H9 (cell line): ENCODE data around the gene GRAMD1B. TPM values are rescaled to one million over a fixed set of nuclear protein-coding genes. Genes with fewer than 3 reads are reported as not detected.

Experiments used
- DNase-seq: peaks from one replicate; pipeline ENCODE4 v3.0.0-alpha.2; 2017
- H2AFZ ChIP-seq: one replicate; pipeline ENCODE4 v1.6.1; 2013; ENCODE audit warnings: mild to moderate bottlenecking, low read length, control low read depth, moderate library complexity
- H2AK5ac ChIP-seq: 2 replicates; pipeline ENCODE4 v1.6.1; 2013; ENCODE audit warnings: low read length, control low read depth, mixed read lengths; ENCODE audit not compliant: insufficient read length
- H2BK120ac ChIP-seq: one replicate; pipeline ENCODE4 v1.6.1; 2013; ENCODE audit warnings: low read depth, mild to moderate bottlenecking, low read length, control low read depth, inconsistent platforms; ENCODE audit not compliant: poor library complexity, severe bottlenecking
- H2BK12ac ChIP-seq: 2 replicates; pipeline ENCODE4 v1.6.1; 2013; ENCODE audit warnings: low read length, control low read depth, mixed read lengths, low read depth; ENCODE audit not compliant: insufficient read length
- H2BK15ac ChIP-seq: 2 replicates; pipeline ENCODE4 v1.6.1; 2013; ENCODE audit warnings: low read depth, low read length, control low read depth
- H2BK20ac ChIP-seq: one replicate; pipeline ENCODE4 v1.6.1; 2013; ENCODE audit warnings: low read depth, mild to moderate bottlenecking, low read length, control low read depth, inconsistent platforms; ENCODE audit not compliant: poor library complexity, severe bottlenecking
- H2BK5ac ChIP-seq: 2 replicates; pipeline ENCODE4 v1.6.1; 2013; ENCODE audit warnings: low read length, control low read depth, mixed read lengths; ENCODE audit not compliant: insufficient read length
- H3K14ac ChIP-seq: 2 replicates; pipeline ENCODE4 v1.6.1; 2013; ENCODE audit warnings: low read length, control low read depth; ENCODE audit not compliant: insufficient read depth
- H3K18ac ChIP-seq: 2 replicates; pipeline ENCODE4 v1.6.1; 2013; ENCODE audit warnings: low read depth, mild to moderate bottlenecking, mixed read lengths, low read length, control low read depth; ENCODE audit not compliant: insufficient read length
- H3K23ac ChIP-seq: 2 replicates; pipeline ENCODE4 v1.6.1; 2013; ENCODE audit warnings: low read length, control low read depth, mixed read lengths, low read depth; ENCODE audit not compliant: insufficient read length
- H3K23me2 ChIP-seq: 2 replicates; pipeline ENCODE4 v1.6.1; 2013; ENCODE audit warnings: low read depth, mild to moderate bottlenecking, mixed read lengths, low read length, control low read depth; ENCODE audit not compliant: insufficient read length, poor library complexity, severe bottlenecking
- H3K27ac ChIP-seq: 2 replicates; pipeline ENCODE4 v1.5.1; 2013; ENCODE audit warnings: low read length, control low read depth, mixed read lengths, low read depth; ENCODE audit not compliant: insufficient read length
- H3K27me3 ChIP-seq: 2 replicates; pipeline ENCODE4 v1.6.1; 2013; ENCODE audit warnings: low read length, control low read depth, inconsistent platforms; ENCODE audit not compliant: insufficient read depth
- H3K4ac ChIP-seq: 2 replicates; pipeline ENCODE4 v1.6.1; 2013; ENCODE audit warnings: low read depth, mild to moderate bottlenecking, control low read depth, inconsistent platforms, low read length, moderate library complexity
- H3K4me1 ChIP-seq: 2 replicates; pipeline ENCODE4 v1.6.1; 2013; ENCODE audit warnings: low read length, control low read depth, inconsistent platforms; ENCODE audit not compliant: insufficient read depth
- H3K4me2 ChIP-seq: 2 replicates; pipeline ENCODE4 v1.6.1; 2013; ENCODE audit warnings: low read length, control low read depth, mixed read lengths; ENCODE audit not compliant: insufficient read length, insufficient read depth
- H3K56ac ChIP-seq: 2 replicates; pipeline ENCODE4 v1.6.1; 2013; ENCODE audit warnings: low read depth, mild to moderate bottlenecking, mixed read lengths, low read length, control low read depth; ENCODE audit not compliant: insufficient read length
- H3K79me1 ChIP-seq: 2 replicates; pipeline ENCODE4 v1.6.1; 2013; ENCODE audit warnings: low read depth, mild to moderate bottlenecking, moderate library complexity, low read length, control low read depth, inconsistent platforms; ENCODE audit not compliant: insufficient read depth, poor library complexity, severe bottlenecking
- H3K79me2 ChIP-seq: 2 replicates; pipeline ENCODE4 v1.6.1; 2013; ENCODE audit warnings: low read length, control low read depth, inconsistent platforms; ENCODE audit not compliant: insufficient read depth
- H3K9ac ChIP-seq: 2 replicates; pipeline ENCODE4 v1.6.1; 2013; ENCODE audit warnings: low read length, control low read depth, mixed read lengths; ENCODE audit not compliant: insufficient read length; ENCODE audit errors: extremely low read depth
- H3K9me3 ChIP-seq: one replicate; pipeline ENCODE4 v1.6.1; 2013; ENCODE audit warnings: low read depth, low read length, inconsistent platforms; ENCODE audit not compliant: control insufficient read depth
- H3T11ph ChIP-seq: one replicate; pipeline ENCODE4 v1.6.1; 2013; ENCODE audit warnings: mild to moderate bottlenecking, low read length, control low read depth, inconsistent platforms
- H4K20me1 ChIP-seq: one replicate; pipeline ENCODE4 v1.6.1; 2013; ENCODE audit not compliant: control insufficient read depth, insufficient read length, insufficient read depth
- H4K5ac ChIP-seq: 2 replicates; pipeline ENCODE4 v1.6.1; 2013; ENCODE audit warnings: low read depth, mild to moderate bottlenecking, mixed read lengths, low read length, control low read depth; ENCODE audit not compliant: insufficient read length
- H4K8ac ChIP-seq: replicated peaks from 2 replicates; pipeline ENCODE4 v1.6.1; 2013; ENCODE audit warnings: low read length, control low read depth, mixed read lengths, low read depth; ENCODE audit not compliant: insufficient read length
- H4K91ac ChIP-seq: 2 replicates; pipeline ENCODE4 v1.6.1; 2013; ENCODE audit warnings: low read depth, mild to moderate bottlenecking, moderate library complexity, mixed read lengths, low read length, control low read depth; ENCODE audit not compliant: insufficient read length
- H3K27ac Mint-ChIP-seq, 3 experiments: 2 replicates in 2 of 3; 3 replicates in 1 of 3; pipeline ENCODE4 v1.8.0; 2020 to 2021; ENCODE audit warnings: mixed read lengths in 3 of 3, mild to moderate bottlenecking in 1 of 3, moderate library complexity in 1 of 3
- H3K27me3 Mint-ChIP-seq: 2 replicates; pipeline ENCODE4 v1.8.0; 2021; ENCODE audit warnings: low read depth, mild to moderate bottlenecking, moderate library complexity, mixed read lengths
- H3K36me3 Mint-ChIP-seq, 3 experiments: 2 replicates in 2 of 3; 3 replicates in 1 of 3; pipeline ENCODE4 v1.8.0; 2020 to 2021; ENCODE audit warnings: low read depth in 3 of 3, mixed read lengths in 3 of 3; ENCODE audit not compliant: insufficient read depth in 1 of 3
- H3K4me1 Mint-ChIP-seq, 2 experiments: 2 replicates each; pipeline ENCODE4 v1.8.0; 2020; ENCODE audit warnings: mixed read lengths in 2 of 2
- H3K4me3 Mint-ChIP-seq, 2 experiments: 2 replicates in 1 of 2; 3 replicates in 1 of 2; pipeline ENCODE4 v1.8.0; 2020 to 2021; ENCODE audit warnings: mild to moderate bottlenecking in 2 of 2, mixed read lengths in 2 of 2, moderate library complexity in 1 of 2
- H3K9me3 Mint-ChIP-seq, 2 experiments: 2 replicates in 1 of 2; 3 replicates in 1 of 2; pipeline ENCODE4 v1.8.0; 2020; ENCODE audit warnings: mild to moderate bottlenecking in 2 of 2, mixed read lengths in 2 of 2, moderate library complexity in 1 of 2
- WGBS: extraction: QIAGEN DNeasy Blood & Tissue Kit; methylation state at CpG from one replicate; pipeline ENCODE4 v1.1.7; 2013; ENCODE audit warnings: missing lambda C conversion rate, low lambda C conversion rate, mixed read lengths; ENCODE audit not compliant: insufficient read length; ENCODE audit errors: extremely low coverage; 5-methylcytosine and 5-hydroxymethylcytosine counted together
- total RNA-seq: library from RNA; stranded (reverse); gene quantifications from 2 replicates; pipeline ENCODE4 v1.2.1, GENCODE V29; 2021
- TF ChIP-seq, protein P1 (sequence below): fragments of 200-600 bp; sonication (generic); conservative IDR thresholded peaks from 3 replicates; pipeline ENCODE4 v1.8.0; 2021; ENCODE audit warnings: antibody characterized with exemption, mild to moderate bottlenecking

GRAMD1B gene
- total RNA-seq, 1 experiment from 2014 or later: 25.9 TPM

GRCh38 chr11:123607781-123608180 is 177.7 kb downstream of the GRAMD1B start:
- no peak overlapping the region for H3K4ac ChIP-seq
- Mint-ChIP-seq H3K4me3 (no peak overlapping the region), H3K36me3 (peaks cover 17 to 75% (median 75%) of the 10 kb centered on the region in 3 experiments), H3K4me1 (peaks cover 6 to 7% of the 10 kb centered on the region in 2 experiments), H3K27ac (no peak overlapping the region), H3K9me3 (no peaks in the 10 kb centered on the region), H3K27me3 (no peaks in the 10 kb centered on the region; the same call in 1 of the 2 replicates)
- no peak overlapping the region for H2BK120ac ChIP-seq
- no peak overlapping the region for H2BK5ac ChIP-seq
- H2BK12ac ChIP-seq: no peak overlapping the region
- no CpG with 5 or more reads among the region's 1 CpG for WGBS
- no peak overlapping the region for H3K56ac ChIP-seq
- H3K4me1 ChIP-seq: no peaks in the 10 kb centered on the region
- no peak overlapping the region for H2BK20ac ChIP-seq
- H4K8ac ChIP-seq: no peak overlapping the region
- no peaks in the 10 kb centered on the region for H4K20me1 ChIP-seq
- no peaks in the 10 kb centered on the region for H3K79me1 ChIP-seq
- no peak overlapping the region for H3K9ac ChIP-seq
- H3K23ac ChIP-seq: no peak overlapping the region
- H3K27me3 ChIP-seq: no peaks in the 10 kb centered on the region
- no peak overlapping the region for H2AK5ac ChIP-seq
- H3K23me2 ChIP-seq: no peaks in the 10 kb centered on the region
- H2AFZ ChIP-seq: no peak overlapping the region
- H3T11ph ChIP-seq: no peak overlapping the region
- no peak overlapping the region for H4K91ac ChIP-seq
- no peak overlapping the region for H2BK15ac ChIP-seq
- no peak overlapping the region for H3K14ac ChIP-seq
- H3K18ac ChIP-seq: no peak overlapping the region
- H3K9me3 ChIP-seq: no peaks in the 10 kb centered on the region
- no peak overlapping the region for H3K27ac ChIP-seq
- DNase-seq: no peak
- H3K79me2 ChIP-seq: no peaks in the 10 kb centered on the region
- H4K5ac ChIP-seq: no peak overlapping the region
- TF ChIP-seq, protein P1, sequence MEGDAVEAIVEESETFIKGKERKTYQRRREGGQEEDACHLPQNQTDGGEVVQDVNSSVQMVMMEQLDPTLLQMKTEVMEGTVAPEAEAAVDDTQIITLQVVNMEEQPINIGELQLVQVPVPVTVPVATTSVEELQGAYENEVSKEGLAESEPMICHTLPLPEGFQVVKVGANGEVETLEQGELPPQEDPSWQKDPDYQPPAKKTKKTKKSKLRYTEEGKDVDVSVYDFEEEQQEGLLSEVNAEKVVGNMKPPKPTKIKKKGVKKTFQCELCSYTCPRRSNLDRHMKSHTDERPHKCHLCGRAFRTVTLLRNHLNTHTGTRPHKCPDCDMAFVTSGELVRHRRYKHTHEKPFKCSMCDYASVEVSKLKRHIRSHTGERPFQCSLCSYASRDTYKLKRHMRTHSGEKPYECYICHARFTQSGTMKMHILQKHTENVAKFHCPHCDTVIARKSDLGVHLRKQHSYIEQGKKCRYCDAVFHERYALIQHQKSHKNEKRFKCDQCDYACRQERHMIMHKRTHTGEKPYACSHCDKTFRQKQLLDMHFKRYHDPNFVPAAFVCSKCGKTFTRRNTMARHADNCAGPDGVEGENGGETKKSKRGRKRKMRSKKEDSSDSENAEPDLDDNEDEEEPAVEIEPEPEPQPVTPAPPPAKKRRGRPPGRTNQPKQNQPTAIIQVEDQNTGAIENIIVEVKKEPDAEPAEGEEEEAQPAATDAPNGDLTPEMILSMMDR: no peak
- no peak overlapping the region for H3K4me2 ChIP-seq
